Measurements from ENCODE around the gene NAALADL2. TPM values are rescaled to one million over a fixed set of nuclear protein-coding genes. Genes with fewer than 3 reads are reported as not detected.

Gene NAALADL2
- total RNA-seq, 1 experiment from 2014 or later, result 2.7 TPM

- no peak for DNase-seq (ENCODE audit: low read depth, low spot score)
- Histone ChIP-seq H3K4me3 (ENCODE audit: low read depth in 2 of 2, low read length in 2 of 2) (no peak overlapping the region), H3K36me3 (ENCODE audit: control insufficient read depth, insufficient read depth, low read length) (no peaks in the 10 kb centered on the region), H3K27me3 (ENCODE audit: control insufficient read depth, insufficient read depth, low read length) (no peaks in the 10 kb centered on the region), H3K27ac (ENCODE audit: low read length) (no peak overlapping the region), H3K4me1 (ENCODE audit: control insufficient read depth, insufficient read depth, low read length) (no peaks in the 10 kb centered on the region), H3K9me3 (ENCODE audit: control insufficient read depth, insufficient read depth, low read depth, low read length) (no peaks in the 10 kb centered on the region)
- no TSS peak for BruUV-seq (replicated peaks)
- ChIA-PET POLR2A (interaction anchor here (0.6 kb wide), 1 partner anchor 23 kb away, joined by 3 read pairs; no protein-coding TSS in a partner anchor), CTCF (no interaction called here)
- in situ Hi-C loops (cut with HindIII; ENCODE audit: low pct_unique_long_range_greater_than_20kb, low sequenced_read_pairs), result no loop called here
- intact Hi-C loops (cut with micrococcal nuclease; ENCODE audit: unreplicated experiment), result no loop called here
- TF ChIP-seq, protein P1, sequence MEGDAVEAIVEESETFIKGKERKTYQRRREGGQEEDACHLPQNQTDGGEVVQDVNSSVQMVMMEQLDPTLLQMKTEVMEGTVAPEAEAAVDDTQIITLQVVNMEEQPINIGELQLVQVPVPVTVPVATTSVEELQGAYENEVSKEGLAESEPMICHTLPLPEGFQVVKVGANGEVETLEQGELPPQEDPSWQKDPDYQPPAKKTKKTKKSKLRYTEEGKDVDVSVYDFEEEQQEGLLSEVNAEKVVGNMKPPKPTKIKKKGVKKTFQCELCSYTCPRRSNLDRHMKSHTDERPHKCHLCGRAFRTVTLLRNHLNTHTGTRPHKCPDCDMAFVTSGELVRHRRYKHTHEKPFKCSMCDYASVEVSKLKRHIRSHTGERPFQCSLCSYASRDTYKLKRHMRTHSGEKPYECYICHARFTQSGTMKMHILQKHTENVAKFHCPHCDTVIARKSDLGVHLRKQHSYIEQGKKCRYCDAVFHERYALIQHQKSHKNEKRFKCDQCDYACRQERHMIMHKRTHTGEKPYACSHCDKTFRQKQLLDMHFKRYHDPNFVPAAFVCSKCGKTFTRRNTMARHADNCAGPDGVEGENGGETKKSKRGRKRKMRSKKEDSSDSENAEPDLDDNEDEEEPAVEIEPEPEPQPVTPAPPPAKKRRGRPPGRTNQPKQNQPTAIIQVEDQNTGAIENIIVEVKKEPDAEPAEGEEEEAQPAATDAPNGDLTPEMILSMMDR (IDR thresholded peaks at IDR 0.05), result no peak
- TF ChIP-seq SIN3A (IDR thresholded peaks at IDR 0.05; ENCODE audit: borderline replicate concordance, insufficient read depth, low read depth, low read length), result no peak
- TF ChIP-seq POLR2AphosphoS5 (IDR thresholded peaks at IDR 0.05; ENCODE audit: low read depth, low read length), result no peak
- no peak for ATAC-seq
Measured at GRCh38 chr3:175432376-175433025, 573.4 kb downstream of the NAALADL2 start.

DNA sequence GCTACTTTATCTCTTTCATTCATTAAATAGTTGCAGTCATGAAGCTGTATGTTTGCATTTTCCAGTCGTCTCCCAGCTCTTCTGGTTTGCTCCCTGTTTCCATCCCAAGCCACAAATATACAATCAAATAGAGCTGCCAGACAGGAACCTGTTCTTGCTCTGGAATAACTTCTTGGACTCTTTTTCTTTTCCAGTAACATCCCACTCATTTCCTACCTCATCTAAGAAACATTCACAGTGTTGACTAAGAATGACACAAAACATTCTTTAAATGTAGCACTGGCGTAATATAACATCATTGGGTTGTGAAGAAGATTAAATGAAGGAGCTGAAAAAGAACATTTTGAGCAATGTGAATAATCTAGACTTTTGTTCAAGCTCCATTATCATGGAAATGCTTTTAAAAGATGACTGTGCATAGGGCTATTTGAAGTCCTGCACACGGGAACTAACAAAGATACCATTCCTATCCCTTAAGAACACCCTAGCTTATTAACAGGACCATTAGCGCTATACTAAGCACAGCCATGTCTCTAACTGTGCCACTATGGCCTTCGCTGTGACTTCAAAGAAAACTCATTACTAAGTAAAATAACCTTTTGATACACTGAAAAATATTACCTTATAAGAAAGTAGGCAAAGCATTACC, 574.0 kb downstream of the NAALADL2 start:
- ChIA-PET POLR2A (no interaction called here), CTCF (no interaction called here)
- ATAC-seq, result no peak
- H3K27ac ChIP-seq (ENCODE audit: low read length), result no peak overlapping the region
- in situ Hi-C loops (cut with HindIII; ENCODE audit: low pct_unique_long_range_greater_than_20kb, low sequenced_read_pairs), result no loop called here
- TF ChIP-seq, protein P1 (IDR thresholded peaks at IDR 0.05), result no peak
- no peak for TF ChIP-seq POLR2AphosphoS5 (IDR thresholded peaks at IDR 0.05; ENCODE audit: low read depth, low read length)
- TF ChIP-seq SIN3A (IDR thresholded peaks at IDR 0.05; ENCODE audit: borderline replicate concordance, insufficient read depth, low read depth, low read length), result no peak
- no peak for TF ChIP-seq TCF7L2 (IDR thresholded peaks at IDR 0.05; ENCODE audit: low read depth, low read length)
- TF ChIP-seq, protein P2, sequence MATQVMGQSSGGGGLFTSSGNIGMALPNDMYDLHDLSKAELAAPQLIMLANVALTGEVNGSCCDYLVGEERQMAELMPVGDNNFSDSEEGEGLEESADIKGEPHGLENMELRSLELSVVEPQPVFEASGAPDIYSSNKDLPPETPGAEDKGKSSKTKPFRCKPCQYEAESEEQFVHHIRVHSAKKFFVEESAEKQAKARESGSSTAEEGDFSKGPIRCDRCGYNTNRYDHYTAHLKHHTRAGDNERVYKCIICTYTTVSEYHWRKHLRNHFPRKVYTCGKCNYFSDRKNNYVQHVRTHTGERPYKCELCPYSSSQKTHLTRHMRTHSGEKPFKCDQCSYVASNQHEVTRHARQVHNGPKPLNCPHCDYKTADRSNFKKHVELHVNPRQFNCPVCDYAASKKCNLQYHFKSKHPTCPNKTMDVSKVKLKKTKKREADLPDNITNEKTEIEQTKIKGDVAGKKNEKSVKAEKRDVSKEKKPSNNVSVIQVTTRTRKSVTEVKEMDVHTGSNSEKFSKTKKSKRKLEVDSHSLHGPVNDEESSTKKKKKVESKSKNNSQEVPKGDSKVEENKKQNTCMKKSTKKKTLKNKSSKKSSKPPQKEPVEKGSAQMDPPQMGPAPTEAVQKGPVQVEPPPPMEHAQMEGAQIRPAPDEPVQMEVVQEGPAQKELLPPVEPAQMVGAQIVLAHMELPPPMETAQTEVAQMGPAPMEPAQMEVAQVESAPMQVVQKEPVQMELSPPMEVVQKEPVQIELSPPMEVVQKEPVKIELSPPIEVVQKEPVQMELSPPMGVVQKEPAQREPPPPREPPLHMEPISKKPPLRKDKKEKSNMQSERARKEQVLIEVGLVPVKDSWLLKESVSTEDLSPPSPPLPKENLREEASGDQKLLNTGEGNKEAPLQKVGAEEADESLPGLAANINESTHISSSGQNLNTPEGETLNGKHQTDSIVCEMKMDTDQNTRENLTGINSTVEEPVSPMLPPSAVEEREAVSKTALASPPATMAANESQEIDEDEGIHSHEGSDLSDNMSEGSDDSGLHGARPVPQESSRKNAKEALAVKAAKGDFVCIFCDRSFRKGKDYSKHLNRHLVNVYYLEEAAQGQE (IDR thresholded peaks at IDR 0.05; ENCODE audit: insufficient read depth in 1 of 2, low read depth in 2 of 2, low read length in 1 of 2), result no peak
- BruUV-seq (replicated peaks), result no TSS peak
- no peaks in the 10 kb centered on the region for H3K9me3 ChIP-seq (ENCODE audit: control insufficient read depth, insufficient read depth, low read depth, low read length)
- H3K36me3 ChIP-seq (ENCODE audit: control insufficient read depth, insufficient read depth, low read length), result no peaks in the 10 kb centered on the region
- H3K4me1 ChIP-seq (ENCODE audit: control insufficient read depth, insufficient read depth, low read length), result no peaks in the 10 kb centered on the region
- H3K27me3 ChIP-seq (ENCODE audit: control insufficient read depth, insufficient read depth, low read length), result no peaks in the 10 kb centered on the region
- intact Hi-C loops (cut with micrococcal nuclease; ENCODE audit: unreplicated experiment), result no loop called here
- peak; percentile 4 for DNase-seq (ENCODE audit: low read depth, low spot score)
- no peak overlapping the region for H3K4me3 ChIP-seq (ENCODE audit: low read depth in 2 of 2, low read length in 2 of 2)
